GM13977 (cell line): ENCODE data around the gene FAM184B.

Experiments
- DNase-seq: peaks from one replicate; pipeline ENCODE4 v3.0.0; 2012; ENCODE audit warnings: low spot score
- in situ Hi-C: fragments of 300-500 bp; cut with MboI; formaldehyde crosslinking; loops from one replicate; pipeline ENCODE4 v1.12.0; 2022; ENCODE audit warnings: low sequenced_read_pairs, low pct_unique_long_range_greater_than_20kb, mixed read lengths, inconsistent platforms; ENCODE audit not compliant: unreplicated experiment
- TF ChIP-seq, protein P1 (sequence below): IDR thresholded peaks from 2 replicates; pipeline ENCODE4 v1.5.1; 2012; ENCODE audit warnings: mild to moderate bottlenecking, control low read depth; ENCODE audit not compliant: insufficient read depth; ENCODE audit errors: extremely low read depth, missing control alignments

The FAM184B gene

DNA sequence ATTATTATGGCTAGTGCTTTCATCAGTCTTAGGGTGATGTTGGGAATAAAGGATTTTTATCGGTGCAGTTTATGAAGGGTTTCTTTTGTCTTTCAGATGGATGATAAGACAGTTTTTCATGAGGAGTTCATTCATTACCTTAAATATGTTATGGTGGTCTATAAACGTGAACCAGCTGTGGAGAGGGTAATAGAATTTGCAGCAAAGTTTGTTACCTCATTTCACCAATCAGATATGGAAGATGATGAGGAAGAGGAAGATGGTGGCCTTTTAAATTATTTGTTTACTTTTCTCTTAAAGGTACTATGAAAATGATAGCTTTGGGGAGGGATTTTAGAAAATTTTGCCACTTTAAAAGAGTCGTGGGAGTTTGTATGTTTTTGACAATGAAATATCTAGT is 30.7 kb upstream of the FAM184B start:
- TF ChIP-seq, protein P1, sequence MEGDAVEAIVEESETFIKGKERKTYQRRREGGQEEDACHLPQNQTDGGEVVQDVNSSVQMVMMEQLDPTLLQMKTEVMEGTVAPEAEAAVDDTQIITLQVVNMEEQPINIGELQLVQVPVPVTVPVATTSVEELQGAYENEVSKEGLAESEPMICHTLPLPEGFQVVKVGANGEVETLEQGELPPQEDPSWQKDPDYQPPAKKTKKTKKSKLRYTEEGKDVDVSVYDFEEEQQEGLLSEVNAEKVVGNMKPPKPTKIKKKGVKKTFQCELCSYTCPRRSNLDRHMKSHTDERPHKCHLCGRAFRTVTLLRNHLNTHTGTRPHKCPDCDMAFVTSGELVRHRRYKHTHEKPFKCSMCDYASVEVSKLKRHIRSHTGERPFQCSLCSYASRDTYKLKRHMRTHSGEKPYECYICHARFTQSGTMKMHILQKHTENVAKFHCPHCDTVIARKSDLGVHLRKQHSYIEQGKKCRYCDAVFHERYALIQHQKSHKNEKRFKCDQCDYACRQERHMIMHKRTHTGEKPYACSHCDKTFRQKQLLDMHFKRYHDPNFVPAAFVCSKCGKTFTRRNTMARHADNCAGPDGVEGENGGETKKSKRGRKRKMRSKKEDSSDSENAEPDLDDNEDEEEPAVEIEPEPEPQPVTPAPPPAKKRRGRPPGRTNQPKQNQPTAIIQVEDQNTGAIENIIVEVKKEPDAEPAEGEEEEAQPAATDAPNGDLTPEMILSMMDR, result no peak
- no peak for DNase-seq
- in situ Hi-C loops, result loop anchor here (25.0 kb wide), 1 partner anchor 775 kb away; no protein-coding TSS in a partner anchor

DNA sequence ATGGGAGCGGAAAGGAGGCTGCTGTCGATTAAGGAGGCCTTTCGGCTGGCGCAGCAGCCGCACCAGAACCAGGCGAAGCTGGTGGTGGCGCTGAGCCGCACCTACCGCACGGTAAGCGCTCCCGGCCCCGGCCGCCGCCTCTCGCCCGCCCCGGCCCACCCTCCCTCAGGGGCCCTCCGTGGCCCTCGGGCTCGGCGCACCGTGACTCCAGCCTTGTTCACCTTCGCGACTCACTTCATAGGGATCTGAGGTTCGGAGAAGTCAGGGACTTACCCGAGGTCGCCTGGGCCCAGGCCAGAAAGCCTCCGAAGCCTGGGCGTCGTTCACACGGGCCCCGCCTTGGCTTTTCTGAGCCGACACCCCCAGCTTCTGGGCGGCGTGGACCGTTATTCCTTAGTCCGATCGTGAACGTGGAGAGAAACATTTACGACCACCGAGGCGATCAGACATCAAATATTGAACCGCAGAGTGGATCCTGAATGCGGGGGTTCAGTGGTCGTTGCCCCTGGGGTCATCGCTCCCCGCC is 29.7 kb upstream of the FAM184B start:
- DNase-seq, result no peak
- TF ChIP-seq, protein P1, result no peak
- in situ Hi-C loops, result loop anchor here (25.0 kb wide), 1 partner anchor 776 kb away; no protein-coding TSS in a partner anchor

DNA sequence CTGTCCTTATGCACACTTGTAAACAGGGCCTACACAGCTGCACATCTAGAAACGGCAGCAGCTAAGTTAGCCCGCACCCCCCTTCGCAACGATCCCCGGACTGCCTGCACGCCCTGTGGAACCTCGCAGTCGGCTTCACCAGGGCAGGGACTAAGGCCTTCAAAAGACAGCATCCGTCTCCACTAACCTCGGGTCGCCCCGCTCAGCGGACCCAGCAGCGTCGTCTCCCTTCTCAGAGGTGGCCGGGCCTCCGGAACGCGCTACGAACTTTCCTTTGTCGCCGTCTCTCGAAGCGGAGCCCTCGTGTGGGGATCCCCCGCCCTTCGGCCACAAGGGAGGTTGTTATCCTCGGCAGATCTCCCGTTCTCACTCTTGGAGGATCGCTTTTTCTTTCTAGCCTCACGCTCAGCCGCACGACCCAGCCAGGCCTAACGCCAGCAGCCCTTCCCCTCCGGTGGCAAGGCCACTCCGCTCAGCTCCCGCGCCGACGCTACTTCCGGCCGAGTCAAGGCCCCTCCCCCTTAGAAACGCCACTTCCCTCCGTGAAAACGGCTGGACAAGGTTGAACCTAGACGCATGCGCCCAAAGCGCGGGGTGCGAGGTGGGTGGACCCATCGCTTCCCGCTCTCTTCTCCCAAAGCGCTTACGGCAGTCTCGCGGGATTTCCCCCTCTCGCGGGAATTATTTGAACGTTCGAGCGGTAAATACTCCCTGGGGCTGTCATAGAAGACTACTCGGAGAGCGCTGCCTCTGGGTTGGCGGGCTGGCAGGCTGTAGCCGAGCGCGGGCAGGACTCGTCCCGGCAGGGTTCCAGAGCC is 29.0 kb upstream of the FAM184B start, which contains the start of the genes DCAF16 and NCAPG:
Gene DCAF16 (minus strand): TSS at position 498 of the 818 bp plus-strand sequence. CDS start 6,616 bp downstream, outside the sequence.
Gene NCAPG (plus strand): TSS at position 720 of the 818 bp plus-strand sequence. CDS start 99 bp downstream, outside the sequence.
- in situ Hi-C loops, result loop anchor here (25.0 kb wide), 1 partner anchor 777 kb away; no protein-coding TSS in a partner anchor
- peak; percentile 94 for DNase-seq
- TF ChIP-seq, protein P1, result no peak

DNA sequence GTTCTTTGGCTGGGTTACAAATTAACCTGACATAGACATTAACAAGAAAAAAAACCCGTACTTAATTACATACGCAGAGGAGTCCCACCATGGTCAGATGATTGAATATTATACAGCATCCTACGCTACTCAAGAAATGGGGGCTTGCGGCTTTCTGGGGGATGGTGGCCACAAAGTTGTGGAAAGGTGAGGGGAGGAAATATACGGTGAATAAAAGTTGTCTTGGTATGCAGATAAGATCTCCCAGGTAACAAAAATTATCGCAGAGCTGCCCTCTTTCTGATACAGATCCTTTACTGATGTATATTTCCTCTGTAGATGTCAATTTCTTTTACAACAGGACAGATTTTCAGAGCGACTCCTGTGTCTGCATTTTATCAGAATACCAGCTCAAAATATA is 28.2 kb upstream of the FAM184B start:
- in situ Hi-C loops, result loop anchor here (10.0 to 25.0 kb wide), 3 partner anchors 255 to 778 kb away; no protein-coding TSS in a partner anchor
- TF ChIP-seq, protein P1, result no peak
- DNase-seq, result no peak

DNA sequence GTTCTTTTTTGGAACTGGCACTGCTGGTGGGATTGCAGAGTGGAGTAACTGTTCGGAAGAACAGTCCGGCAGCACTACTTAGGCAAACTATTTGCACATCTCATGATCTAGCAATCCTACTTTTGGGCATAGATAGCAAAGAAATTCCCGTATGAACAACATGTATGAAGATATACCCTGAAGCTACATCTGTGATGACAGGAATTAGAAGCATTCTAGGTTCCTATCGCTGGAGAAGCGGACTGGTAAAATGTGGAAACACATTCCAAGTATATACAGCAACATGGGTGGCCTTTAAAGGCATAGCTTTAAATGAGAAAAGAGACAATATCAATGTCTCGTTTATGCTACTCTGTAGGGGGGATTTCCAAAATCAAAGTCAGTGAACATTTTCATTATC is 26.0 kb upstream of the FAM184B start:
- no peak for DNase-seq
- in situ Hi-C loops, result loop anchor here (10.0 to 25.0 kb wide), 3 partner anchors 253 to 780 kb away; no protein-coding TSS in a partner anchor
- TF ChIP-seq, protein P1, result no peak

DNA sequence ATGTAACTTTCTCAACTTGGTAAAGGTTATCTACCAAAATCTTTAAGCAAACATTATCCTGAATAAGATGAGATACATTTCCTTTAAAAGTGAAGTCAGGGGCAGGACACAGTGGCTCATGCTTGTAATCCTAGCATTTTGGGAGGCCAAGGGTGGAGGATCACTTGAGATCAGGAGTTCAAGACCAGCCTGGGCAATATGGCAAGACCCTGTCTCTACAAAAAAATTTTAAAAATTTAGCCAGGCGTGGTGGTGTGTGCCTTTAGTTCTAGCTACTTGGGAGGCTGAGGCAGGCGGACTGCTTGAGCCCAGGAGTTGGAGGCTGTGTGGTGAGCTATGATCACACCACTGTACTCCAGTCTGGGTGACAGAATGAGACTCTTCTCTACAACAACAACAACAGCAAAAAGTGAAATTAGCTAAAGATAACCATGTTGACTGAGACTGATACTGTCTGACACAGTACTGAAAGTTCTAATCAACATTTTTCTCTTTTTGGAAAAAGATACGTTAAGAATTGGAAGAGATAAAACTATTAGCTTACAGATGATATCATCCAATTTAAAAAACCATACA is 24.2 kb upstream of the FAM184B start:
- TF ChIP-seq, protein P1, result no peak
- in situ Hi-C loops, result loop anchor here (10.0 to 25.0 kb wide), 3 partner anchors 251 to 782 kb away; no protein-coding TSS in a partner anchor
- no peak for DNase-seq
